ENCODE data around the gene SUMO4.

DNA sequence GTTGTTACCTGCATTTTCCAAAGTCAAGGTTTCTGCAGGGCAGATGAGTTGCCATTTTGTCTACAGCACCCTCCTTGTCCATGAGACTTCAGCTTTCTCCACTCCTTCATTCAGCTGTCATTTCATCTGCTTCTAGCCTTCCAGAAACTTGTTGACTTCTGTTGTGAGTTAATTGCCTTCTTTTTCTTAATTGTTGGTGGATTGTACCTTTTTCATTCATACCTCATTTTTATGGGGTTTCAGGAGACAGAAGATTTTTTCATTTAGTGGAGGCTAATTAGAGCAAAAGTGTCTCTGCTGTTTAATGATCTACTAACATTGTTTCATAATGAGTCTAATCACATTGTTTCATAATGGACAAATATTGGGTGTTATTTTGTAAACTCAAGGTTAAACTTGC lies 7.5 kb upstream of the SUMO4 start:
- no peak for TF ChIP-seq MAX (IDR thresholded peaks at IDR 0.05; ENCODE audit: low read depth, low read length)
- no peak for TF ChIP-seq CTCF (IDR thresholded peaks at IDR 0.05; ENCODE audit: low read depth, low read length)

Measured in NB4 (cell line).